ENCODE results near the gene USP12. TPM values are rescaled to one million over a fixed set of nuclear protein-coding genes. Genes with fewer than 3 reads are reported as not detected.

USP12 gene
- polyA plus RNA-seq, 3 donors = 12.8 to 23.4 (median 14.5) TPM

GRCh38 chr13:27158335-27158734 lies 13.3 kb downstream of the USP12 start:
- no peak for DNase-seq
- Mint-ChIP-seq H3K27ac (no peak overlapping the region), H3K4me1 (peaks cover 28% of the 10 kb centered on the region), H3K36me3 (peaks cover 7 to 9% of the 10 kb centered on the region in 2 donors), H3K4me3 (no peak overlapping the region), H3K27me3 (ENCODE audit: low read depth in 3 of 3) (no peaks in the 10 kb centered on the region), H3K9me3 (peaks cover 0 to 8% (median 2%) of the 10 kb centered on the region in 7 donors)
- Histone ChIP-seq H3K9ac (ENCODE audit: insufficient read depth, low read length, poor library complexity, severe bottlenecking) (no peak overlapping the region), H2AFZ (ENCODE audit: insufficient read depth, low read depth, low read length, poor library complexity, severe bottlenecking) (no peak overlapping the region), H3K4me2 (replicated peaks; ENCODE audit: extremely low read depth, low read length, poor library complexity, severe bottlenecking) (no peak overlapping the region), H3K4me1 (ENCODE audit: control insufficient read depth in 1 of 2, insufficient read depth in 2 of 2, low read length in 2 of 2) (no peaks in the 10 kb centered on the region), H3K36me3 (replicated peaks in 1 of 2; ENCODE audit: control insufficient read depth in 1 of 2, insufficient read depth in 2 of 2, low read length in 2 of 2) (no peaks in the 10 kb centered on the region), H3K4me3 (replicated peaks in 1 of 3; ENCODE audit: low read depth in 2 of 3, low read length in 3 of 3) (no peak overlapping the region), H3K27me3 (ENCODE audit: control insufficient read depth in 2 of 2, insufficient read depth in 2 of 2, low read length in 2 of 2) (no peaks in the 10 kb centered on the region), H3K79me2 (ENCODE audit: insufficient read depth, low read length) (peaks cover 97% of the 10 kb centered on the region), H3K9me3 (replicated peaks in 1 of 2; ENCODE audit: control insufficient read depth in 1 of 2, insufficient read depth in 1 of 2, low read length in 2 of 2) (no peaks in the 10 kb centered on the region), H3K27ac (ENCODE audit: low read depth in 1 of 2, low read length in 2 of 2) (no peak overlapping the region), H4K20me1 (ENCODE audit: insufficient read depth, low read length) (peaks cover 99% of the 10 kb centered on the region)
- WGBS (ENCODE audit: insufficient coverage) = 83% methylated on average over 2 of the region's 5 CpGs
- no peak for TF ChIP-seq CTCF (IDR thresholded peaks at IDR 0.05)
- intact Hi-C loops (cut with micrococcal nuclease) = no loop called here

GRCh38 chr13:27151798-27152599 lies 19.6 kb downstream of the USP12 start:
- Mint-ChIP-seq H3K4me3 (no peak overlapping the region), H3K36me3 (peaks cover 3 to 8% of the 10 kb centered on the region in 2 donors), H3K4me1 (peaks cover 15% of the 10 kb centered on the region), H3K9me3 (peaks cover 0 to 8% (median 0%) of the 10 kb centered on the region in 7 donors), H3K27me3 (ENCODE audit: low read depth in 3 of 3) (no peaks in the 10 kb centered on the region), H3K27ac (no peak overlapping the region)
- WGBS (ENCODE audit: insufficient coverage) = 83% methylated on average over 1 of the region's 4 CpGs
- no peak overlapping the region for H3K9ac ChIP-seq (ENCODE audit: insufficient read depth, low read length, poor library complexity, severe bottlenecking)
- H3K27me3 ChIP-seq (ENCODE audit: control insufficient read depth in 2 of 2, insufficient read depth in 2 of 2, low read length in 2 of 2) = no peaks in the 10 kb centered on the region
- peaks cover 94% of the 10 kb centered on the region for H3K79me2 ChIP-seq (ENCODE audit: insufficient read depth, low read length)
- H3K4me1 ChIP-seq (ENCODE audit: control insufficient read depth in 1 of 2, insufficient read depth in 2 of 2, low read length in 2 of 2) = no peaks in the 10 kb centered on the region
- no peak overlapping the region for H3K27ac ChIP-seq (ENCODE audit: low read depth in 1 of 2, low read length in 2 of 2)
- H3K4me3 ChIP-seq (replicated peaks in 1 of 3; ENCODE audit: low read depth in 2 of 3, low read length in 3 of 3) = no peak overlapping the region
- no peak for TF ChIP-seq CTCF (IDR thresholded peaks at IDR 0.05)
- intact Hi-C loops (cut with micrococcal nuclease) = no loop called here
- no peak for DNase-seq
- H3K36me3 ChIP-seq (replicated peaks in 1 of 2; ENCODE audit: control insufficient read depth in 1 of 2, insufficient read depth in 2 of 2, low read length in 2 of 2) = no peaks in the 10 kb centered on the region
- H2AFZ ChIP-seq (ENCODE audit: insufficient read depth, low read depth, low read length, poor library complexity, severe bottlenecking) = no peak overlapping the region
- no peaks in the 10 kb centered on the region for H3K9me3 ChIP-seq (replicated peaks in 1 of 2; ENCODE audit: control insufficient read depth in 1 of 2, insufficient read depth in 1 of 2, low read length in 2 of 2)
- peaks cover 97% of the 10 kb centered on the region for H4K20me1 ChIP-seq (ENCODE audit: insufficient read depth, low read length)
- no peak overlapping the region for H3K4me2 ChIP-seq (replicated peaks; ENCODE audit: extremely low read depth, low read length, poor library complexity, severe bottlenecking)

Measured in CD14-positive monocyte (primary cell).